NCI-H446 (cell line): ENCODE results near the gene NFIL3.
"Not testable (repeated sequence)": the region's sequence is repeated elsewhere in the genome, so short reads cannot be mapped to it uniquely, and the experiment has no call there.

Experiments used
- DNase-seq, 2 experiments: peaks; one replicate each; lab custom pipeline; 2025; lab: John Stamatoyannopoulos, UW

Gene NFIL3

DNA sequence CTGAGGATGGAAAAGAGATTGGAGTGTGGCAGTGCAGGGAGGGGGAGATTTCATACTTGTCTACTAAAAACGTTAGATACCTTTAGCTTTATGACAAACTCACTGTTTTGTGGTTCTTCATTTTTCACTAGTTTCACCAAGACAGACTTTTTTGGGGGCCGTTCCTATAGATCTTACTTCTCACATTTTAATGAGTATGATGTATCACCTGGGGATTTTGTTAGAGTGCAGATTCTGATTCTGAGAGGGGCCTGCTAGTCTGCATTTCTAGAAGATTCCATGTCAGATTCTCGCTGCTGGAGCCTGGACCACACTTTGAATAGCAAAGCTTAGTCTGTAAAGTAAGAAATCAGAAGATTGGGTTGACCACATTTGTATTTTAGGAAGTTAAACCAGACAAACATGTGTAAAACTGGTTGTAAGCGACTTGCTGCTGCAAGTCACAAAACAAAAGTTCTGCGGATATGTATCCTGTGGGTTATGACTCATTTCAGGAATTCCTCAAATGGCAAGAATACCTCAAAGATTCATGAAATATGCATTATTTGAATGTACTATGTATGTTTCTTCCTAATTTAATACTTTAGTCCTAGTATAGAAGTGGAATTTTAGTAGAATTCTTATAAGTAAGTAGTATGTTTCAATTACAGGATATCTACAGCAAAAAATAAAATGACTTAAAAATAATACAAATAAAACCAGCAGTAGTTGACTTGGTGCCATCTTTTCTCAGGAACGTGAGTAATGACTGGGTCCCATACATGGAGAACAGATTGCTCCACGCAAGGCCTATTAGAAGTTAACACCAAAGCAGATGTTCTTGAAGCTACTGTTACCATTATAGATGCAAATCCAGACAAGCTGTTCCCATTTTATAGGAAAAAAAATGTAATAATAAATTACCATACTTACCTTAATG, 27.8 kb downstream of the NFIL3 start:
- no peak for DNase-seq

DNA sequence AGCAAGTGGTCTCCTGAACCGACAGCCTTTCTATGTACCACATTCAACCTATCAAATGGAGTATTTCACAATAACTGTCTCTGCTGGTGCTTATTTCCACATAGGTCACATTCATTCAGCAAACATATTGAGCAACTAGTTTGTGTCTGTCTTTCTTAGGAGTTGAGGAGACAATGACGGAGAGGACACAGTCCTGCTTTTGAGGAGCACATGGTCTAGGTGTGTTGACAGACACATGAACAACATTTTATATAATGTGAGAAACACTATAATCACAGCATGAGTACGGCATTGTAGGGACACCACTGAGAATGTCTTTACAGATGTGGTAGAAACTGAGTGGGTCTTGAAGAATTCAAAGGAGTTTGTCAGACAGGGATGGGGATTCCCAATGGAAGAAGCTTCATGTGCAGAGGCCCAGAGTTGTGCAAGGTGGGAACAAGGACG, 28.5 kb downstream of the NFIL3 start:
- DNase-seq: no peak

DNA sequence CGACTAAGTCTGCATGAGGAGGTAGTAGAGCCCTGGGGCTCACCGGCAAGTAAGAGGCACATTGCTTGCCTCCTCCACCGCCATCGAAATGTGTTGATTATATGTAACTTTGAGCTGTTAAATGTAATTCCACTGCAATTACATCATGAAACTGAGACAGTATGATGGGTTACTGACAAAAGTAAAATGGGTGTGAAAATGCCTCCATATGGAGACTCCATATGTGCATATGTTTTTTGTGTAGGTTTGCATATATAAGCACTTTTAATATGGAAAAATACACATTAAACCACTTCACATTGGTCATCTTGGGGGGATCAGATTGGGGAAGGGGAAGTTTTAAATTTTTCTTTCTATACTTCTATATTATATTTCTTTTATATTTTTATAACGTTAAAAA, 29.8 kb downstream of the NFIL3 start:
- DNase-seq: no peak

DNA sequence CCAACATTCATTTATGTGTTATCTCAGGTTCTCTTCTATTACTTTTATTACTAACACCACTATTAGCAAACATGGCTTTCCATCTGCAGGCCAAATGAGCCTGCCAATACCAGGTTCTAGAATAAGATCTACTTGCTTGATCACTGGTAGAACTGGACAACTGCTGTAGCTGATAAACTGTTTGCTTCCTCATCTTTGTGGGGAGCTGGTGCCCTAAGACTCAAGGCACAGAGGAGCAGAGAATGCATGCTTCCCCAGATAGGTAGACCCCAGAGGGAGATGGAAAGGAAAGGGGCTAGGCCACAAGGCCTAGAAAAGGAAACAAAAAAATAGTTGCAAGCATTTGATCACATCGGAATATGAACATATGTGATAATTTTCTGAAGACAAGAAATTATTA, 31.2 kb downstream of the NFIL3 start:
- DNase-seq: no peak

DNA sequence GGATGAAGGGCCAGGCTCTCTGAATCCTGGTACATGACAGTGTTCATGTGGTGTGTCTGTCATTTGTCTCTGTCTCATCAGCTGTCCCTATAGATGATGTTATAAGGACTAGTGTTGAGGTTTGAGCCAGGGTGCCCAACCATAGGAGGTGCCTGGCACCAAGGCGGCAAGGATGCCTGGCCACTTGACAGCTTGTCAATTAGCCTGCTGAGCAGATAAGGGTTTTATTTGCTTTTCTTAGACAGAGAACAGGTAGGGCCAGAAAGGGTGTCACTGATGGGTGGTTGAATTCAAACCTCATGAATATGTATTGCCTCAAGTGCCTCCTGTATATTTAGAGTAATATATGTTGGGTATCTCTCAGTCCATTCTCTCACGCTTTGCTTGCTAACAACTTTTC, 31.8 kb downstream of the NFIL3 start:
- no peak for DNase-seq

DNA sequence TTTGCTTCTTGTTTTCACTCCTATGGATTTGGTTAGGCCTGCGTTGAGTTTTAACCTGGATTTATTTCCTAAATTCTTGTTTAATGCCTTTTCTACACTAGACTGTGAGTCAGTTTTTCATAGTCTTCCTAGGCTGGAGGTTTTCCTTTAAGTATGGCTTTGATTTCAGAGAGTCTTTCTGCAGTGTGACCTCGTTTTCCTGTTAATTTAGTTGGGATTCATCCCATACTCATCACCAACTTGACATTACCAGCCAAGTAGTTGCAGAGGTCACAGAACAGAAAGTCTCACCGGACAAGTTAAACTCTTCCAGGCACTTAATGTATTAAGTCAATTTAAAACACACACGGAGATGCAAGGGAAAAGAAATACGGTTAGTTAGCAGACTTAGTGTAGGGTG, 32.2 kb downstream of the NFIL3 start:
- no peak for DNase-seq

DNA sequence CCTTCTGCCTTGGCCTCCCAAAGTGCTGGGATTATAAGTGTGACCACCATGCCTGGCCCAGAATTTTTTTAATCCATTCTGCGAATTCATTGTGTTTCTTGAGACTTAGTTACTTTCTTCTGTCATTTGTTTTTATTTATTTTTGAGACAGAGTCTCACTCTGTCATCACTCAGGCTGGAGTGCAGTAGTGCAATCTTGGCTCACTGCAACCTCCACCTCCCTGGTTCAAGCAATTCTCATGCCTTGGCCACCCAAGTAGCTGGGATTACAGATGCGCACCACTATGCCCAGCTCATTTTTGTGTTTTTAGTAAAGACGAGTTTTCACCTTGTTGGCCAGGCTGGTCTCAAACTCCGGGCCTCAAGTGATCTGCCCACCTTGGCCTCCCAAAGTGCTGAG, 33.9 kb downstream of the NFIL3 start:
- DNase-seq: not testable (repeated sequence)

DNA sequence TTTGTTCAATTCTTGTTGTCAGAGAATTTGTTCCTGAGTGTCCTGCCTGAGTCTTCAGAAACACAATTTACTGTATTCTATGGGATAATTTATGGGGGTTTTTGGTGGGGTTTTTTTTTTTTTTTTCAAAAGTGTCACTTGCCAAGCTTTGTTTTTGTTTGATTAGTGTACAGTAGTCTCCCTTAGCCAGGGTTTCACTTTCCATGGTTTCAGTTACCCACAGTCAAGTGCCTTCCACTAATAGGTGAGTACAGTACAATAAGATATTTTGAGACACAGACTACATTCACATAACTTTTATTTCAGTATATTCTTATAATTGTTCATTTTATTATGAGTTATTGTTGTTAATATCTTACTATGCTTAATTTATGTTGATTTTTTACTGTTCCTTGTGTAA, 36.9 kb downstream of the NFIL3 start:
- no peak for DNase-seq

DNA sequence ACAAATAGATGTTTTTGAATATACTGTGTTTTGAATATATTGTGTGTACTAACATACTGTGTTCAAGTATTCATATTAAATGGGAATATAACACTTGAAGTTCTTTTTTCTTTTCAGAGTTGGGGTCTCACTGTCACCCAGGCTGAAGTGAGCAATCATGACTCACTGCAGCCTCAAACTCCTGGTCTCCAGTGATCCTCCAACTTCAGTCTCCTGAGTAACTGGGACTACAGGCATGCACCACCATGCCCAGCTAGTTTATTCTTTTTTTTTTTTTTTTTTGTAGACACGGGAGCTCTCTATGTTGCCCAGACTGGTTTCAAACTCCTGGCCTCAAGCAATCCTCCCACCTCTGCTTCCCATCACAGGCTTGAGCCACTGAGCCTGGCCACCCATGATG, 38.7 kb downstream of the NFIL3 start:
- no peak for DNase-seq

DNA sequence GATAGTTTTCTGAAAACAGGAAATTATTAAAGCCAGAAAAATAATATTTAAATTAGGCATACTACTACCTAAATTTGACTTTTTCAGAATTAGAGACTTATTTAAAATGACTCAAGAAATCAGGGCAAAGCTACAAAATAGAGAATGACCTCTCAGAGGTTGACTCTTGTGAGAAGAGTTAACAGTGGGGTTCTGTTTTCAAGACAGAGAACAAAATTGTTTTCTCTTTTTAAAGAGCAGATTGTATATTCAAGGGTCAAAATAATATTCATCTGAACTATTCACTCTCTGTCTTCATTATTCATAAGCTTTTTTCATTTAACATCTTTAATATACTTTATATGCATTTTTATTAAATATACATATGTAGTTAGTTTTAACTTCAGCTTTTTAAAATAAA, 40.1 kb downstream of the NFIL3 start:
- DNase-seq: no peak

DNA sequence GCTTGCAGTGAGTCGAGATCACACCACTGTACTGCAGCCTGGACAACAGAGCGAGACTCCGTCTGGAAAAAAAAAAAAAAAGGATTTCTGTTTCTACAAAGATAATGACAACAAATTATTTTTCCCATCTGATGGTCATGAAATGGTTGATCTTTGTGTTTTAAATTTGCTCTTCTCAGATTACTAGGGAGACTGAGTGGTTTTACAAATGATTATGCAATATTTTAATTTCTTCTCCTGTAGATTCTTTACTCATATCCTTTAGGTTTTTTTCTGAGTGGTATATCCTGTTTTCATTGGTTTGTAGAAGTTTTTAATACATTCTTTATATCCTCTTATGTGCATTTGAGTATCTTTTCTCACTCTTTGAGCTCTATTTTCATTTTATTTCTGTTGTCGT, 41.3 kb downstream of the NFIL3 start:
- no peak for DNase-seq

DNA sequence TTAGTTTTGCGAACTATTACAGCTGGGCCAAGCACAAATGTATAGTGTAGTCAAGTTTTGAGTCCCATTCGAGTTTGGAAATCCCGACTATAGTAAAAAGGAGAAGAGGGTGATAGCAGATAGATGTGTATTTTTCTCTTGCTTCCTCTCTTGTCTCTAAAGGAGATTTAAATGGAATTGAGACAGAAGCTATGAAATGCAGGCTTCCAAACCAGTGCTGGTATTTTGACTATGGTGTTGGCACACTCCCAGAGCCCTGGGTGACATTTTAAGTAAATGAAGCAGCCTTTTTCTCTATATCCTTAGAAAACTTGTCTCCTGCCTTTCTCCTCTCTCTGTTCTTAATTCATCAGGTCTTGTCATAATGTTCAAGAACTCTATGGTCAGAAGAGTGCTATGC, 44.2 kb downstream of the NFIL3 start:
- no peak for DNase-seq

DNA sequence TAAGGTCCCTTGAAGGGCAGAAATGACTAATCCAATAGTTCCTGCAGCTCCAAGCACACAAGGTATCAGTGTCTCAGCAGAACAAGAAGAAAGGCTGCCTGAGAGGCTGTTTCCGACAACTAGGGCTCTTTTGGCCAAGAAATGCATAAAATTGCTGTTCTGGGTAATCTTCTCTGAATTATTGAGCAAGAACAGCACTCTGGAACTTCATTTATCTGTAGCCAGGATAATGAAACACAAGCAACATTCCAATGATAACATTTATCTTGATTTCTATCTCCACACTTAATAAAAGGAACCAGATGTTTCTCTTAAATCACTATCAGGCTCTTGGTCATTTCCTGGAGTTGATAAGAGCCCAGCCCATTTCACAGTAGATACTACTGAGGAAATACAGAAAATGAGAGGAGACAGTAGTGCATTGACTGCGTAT, 44.9 kb downstream of the NFIL3 start:
- DNase-seq: no peak

DNA sequence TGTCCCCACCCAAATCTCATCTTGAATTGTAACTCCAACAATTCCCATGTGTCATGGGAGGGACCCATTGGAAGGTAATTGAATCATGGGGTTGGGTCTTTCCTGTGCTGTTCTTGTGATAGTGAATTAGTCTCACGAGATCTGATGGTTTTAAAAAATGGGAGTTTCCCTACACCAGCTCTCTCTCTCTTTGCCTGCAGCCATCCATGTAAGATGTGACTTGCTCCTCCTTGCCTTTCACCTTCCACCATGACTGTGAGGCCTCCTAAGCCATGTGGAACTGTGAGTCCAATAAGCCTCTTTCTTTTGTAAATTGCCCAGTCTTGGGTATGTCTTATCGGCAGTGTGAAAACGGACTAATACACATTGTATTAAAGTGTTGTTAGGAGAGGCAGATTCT, 45.6 kb downstream of the NFIL3 start:
- not testable (repeated sequence) for DNase-seq

DNA sequence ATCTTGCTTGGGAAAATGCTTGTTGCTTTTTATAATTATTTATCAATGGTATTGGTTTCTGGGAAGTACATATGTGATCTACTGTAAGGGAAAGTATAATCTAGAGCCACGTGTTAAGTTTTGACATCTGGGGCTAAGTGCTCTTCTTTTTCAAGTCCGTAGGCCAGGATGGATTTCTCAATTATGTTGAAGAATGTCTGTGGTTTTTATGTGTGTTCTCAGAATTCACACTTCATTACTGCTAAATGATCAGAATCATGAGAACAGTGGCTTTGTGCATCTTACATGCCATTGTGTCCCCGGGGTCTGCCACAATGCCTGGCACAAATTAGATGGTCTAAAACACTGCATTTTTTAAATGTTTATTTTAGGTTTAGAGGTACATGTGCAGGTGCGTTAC, 47.4 kb downstream of the NFIL3 start:
- DNase-seq: no peak

DNA sequence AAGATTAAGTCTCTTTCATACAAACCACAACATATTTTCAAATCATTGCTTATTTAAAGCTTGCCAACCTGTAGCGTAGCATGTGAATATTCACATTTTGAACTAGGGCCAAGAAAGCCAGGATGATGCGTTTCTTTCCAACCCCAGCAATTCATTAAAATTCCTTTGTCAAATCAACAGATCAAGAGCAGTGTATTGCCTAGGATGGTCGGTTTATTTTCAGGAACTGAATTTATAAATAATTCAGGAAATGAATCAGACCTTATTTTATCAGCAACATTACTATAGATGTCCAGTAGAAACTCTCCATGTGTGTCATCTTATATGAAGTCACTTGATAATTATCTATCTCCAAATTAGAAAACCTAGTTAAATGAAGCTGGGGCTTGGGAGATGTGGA, 48.7 kb downstream of the NFIL3 start:
- DNase-seq: no peak

DNA sequence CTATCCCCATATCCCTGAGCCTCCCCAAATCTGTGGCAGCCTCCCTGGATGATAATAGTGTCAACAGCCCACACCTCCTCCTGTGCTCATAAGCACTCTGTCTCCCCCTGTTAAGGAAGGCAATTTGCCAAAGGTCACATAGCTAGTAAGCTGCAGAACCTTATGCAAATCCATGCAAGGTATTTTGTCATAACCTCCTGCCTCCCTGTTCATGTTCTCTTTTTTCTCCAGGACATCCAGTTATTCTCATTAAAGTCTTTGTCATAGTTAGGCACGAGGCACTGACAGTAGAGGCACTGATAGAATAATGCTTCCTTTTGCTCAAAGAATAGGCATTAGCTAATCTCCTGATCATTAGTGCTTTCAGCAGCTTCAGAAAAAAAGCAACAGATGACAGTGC, 51.7 kb downstream of the NFIL3 start:
- DNase-seq: no peak

DNA sequence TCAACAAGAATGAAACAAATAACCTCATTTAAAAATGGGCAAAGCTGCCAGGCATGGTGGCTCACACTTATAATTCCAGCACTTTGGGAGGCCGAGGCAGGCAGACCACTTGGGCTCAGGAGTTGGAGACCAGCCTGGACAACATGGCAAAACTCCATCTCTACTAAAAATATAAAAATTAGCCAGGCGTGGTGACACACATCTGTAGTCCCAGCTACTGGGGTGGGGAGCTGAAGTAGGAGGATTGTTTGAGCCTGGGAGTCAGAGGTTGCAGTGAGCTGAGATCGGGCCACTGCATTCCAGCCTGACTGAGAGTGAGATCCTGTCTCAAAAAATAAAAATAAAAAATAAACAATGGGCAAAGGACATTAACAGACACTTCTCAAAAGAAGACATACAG, 53.6 kb downstream of the NFIL3 start:
- not testable (repeated sequence) for DNase-seq

DNA sequence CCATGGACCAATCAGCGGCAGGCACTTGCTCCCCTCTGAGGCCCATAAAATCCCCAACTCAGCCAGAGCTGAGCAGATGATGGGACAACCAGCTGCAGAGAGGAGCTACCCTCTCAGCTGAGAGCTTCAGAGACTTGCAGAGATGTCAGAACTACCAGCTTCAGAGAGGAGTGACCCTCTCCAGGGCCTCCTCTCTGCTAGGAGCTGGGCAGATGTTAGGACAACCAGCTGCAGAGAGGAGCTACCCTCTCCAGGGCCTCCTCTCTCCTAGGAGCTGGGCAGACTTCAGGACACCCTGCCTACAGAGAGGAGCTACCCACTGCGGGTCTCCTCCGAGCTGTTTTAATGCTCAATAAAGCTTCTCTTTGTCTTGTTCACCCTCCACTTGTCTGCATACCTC, 58.9 kb downstream of the NFIL3 start:
- DNase-seq: no peak

DNA sequence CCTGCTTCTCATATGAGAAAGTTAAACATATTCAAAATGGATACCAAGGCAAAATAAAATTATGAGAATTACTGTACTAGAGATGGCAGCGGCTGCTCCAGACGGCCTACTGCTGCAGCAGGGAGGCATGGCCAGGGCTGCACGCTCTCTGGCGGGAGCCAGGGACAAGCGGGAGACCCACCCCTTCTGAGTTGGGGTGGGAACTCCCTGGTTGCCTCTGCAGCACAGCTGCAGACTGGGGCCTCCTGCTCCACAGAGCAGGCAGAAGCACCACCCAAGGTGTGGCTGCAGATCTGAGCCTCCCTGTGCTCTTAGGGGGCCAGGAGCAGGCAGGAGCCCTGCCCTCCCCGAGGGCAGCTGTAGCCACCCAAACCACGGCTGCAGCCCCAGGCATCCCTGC, 59.6 kb downstream of the NFIL3 start:
- no peak for DNase-seq

DNA sequence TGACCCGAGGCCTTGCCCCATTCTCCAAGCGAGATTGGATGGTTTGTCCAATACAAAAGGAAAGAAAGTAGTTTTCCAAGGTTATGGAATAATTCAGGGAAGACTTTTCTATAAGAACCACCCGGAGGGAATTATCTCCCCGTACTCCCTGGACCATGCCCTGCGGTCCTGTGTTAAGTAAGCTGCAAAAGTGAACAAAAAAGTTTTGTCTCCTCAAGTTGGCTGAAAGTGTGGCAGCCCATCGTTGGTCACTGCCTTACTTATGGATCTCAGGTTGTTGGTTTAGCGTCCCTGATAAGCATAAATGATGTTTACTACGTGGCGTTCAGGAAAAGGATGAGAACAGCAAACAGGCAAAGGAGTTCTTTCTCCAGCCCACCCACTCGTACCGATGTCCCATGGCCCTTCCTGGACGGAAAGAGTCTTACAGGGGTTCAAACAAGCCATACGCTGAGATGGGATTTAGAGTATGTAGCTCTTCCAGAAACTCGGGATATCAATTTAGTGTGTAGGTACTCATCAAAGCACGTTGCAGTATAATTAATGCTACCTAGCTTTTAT, 61.5 kb downstream of the NFIL3 start:
- no peak for DNase-seq

DNA sequence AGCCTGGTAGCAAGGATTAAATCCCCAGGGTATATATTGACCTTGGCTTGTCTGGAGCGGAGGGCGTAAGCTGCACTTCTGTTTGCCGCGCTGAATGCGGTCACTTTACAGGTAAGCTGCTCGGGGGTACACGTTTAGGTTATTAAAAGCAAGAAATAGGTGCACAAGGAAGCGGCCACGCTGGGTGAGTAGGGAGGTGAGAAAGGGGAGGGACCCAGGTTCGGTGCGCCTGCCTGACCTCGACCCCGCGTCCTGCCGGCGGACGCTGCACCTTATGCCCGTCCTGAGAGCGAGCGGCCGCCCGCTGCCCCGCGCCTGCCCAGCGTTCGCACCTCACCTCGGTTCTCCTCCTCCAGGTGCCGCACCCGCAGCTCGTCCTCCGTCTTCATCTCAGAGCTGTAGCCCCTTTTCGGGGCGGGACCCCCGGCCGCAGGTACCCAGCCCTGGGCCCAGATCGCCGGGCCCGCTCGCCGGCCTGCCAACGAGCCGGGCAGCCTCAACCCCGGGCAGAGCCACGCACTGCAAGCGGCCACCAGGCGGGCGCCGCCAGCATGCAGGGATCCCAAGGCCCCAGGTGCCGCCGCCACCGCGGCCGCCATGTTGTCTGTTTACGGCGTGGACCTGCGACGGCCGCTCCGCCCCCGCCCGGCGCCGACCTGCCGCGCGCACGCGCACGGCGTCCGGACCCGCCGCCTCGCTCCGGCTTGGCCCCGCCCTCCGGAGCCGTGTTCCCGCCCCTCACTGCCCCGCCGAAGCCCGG, 62.2 kb downstream of the NFIL3 start, which contains the start of gene AUH:
Gene AUH (minus strand): TSS at position 628 of the 760 bp plus-strand sequence. CDS start 29 bp downstream, at position 599.
- DNase-seq: peak; percentile 4 to 73
